Fibroblast of skin of right biceps (primary cell): ENCODE data around the gene ALKAL2.
A peak's percentile ranks its signal among the peaks of the same experiment; 100 is the strongest.
"Not testable (repeated sequence)": the region's sequence is repeated elsewhere in the genome, so short reads cannot be mapped to it uniquely, and the experiment has no call there.

Source experiments
- DNase-seq: peaks from one replicate; pipeline ENCODE4 v3.0.0-alpha.2; 2013

Gene ALKAL2, protein sequence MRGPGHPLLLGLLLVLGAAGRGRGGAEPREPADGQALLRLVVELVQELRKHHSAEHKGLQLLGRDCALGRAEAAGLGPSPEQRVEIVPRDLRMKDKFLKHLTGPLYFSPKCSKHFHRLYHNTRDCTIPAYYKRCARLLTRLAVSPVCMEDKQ

GRCh38 chr2:287911-288757 lies at the start of gene ALKAL2:
TSS of gene ALKAL2 (minus strand) at chr2:288091. CDS start at chr2:287835, 256 bp downstream.
- DNase-seq = no peak

DNA sequence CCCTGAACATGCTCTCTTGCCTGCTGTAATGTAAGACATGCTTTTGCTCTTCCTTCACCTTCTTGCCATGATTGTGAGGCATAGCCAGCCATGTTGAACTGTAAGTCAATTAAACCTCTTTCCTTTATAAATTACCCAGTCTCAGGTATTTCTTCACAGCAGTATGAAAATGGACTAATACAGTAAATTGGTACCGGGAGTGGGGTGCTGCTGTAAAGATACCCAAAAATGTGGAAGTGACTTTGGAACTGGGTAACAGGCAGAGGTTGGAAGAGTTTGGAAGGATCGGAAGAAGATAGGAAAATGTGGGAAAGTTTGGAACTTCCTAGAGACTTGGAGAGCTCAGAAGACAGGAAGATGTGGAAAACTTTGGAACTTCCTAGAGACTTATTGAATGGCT lies 49.1 kb upstream of the ALKAL2 start:
- not testable (repeated sequence) for DNase-seq

GRCh38 chr2:336360-336759 lies 48.5 kb upstream of the ALKAL2 start:
- DNase-seq = no peak

GRCh38 chr2:332592-332991 lies 44.7 kb upstream of the ALKAL2 start:
- DNase-seq = no peak

DNA sequence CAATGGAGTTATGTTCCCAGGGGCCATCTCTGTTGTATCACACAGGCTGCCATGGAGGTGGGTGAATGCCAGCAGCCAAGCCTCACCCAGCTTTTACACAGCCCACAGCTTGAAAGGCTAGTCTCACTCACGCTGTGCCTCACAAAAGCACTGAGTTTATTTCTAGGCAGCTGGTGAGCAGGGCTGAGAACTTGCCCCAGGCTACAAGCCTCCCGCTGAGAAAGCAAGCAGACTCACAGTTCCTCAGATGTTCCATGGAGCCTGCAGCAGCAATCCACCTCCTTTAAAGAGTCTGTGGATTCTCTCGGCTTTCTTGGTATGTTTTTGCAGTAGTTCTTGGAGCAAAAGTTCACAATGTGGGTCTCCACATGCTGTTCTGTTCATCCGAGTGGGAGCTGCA lies 40.9 kb upstream of the ALKAL2 start:
- DNase-seq = no peak

GRCh38 chr2:323035-323434 lies 35.1 kb upstream of the ALKAL2 start:
- DNase-seq = no peak

DNA sequence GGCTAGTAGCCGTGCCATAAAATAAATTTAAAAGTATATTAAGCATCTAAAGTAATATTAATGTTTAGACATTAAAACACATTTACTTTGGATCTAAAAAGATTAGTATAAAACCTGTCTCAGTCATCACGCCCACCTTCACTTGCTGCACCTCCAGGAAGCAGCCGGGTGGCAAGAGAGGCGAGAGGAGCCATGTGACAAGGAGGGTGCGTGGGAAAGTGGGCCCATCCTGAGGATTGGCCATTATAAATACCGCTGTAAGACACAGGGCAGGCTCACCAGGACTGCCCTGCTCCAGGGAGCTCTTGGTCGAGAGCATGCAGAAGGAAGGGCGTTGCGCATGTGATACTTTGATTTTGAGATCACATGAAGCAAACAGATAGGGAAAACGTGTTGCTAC lies 34.4 kb upstream of the ALKAL2 start:
- DNase-seq = no peak

- no peak for DNase-seq
Measured at GRCh38 chr2:320561-320960, 32.7 kb upstream of the ALKAL2 start.

DNA sequence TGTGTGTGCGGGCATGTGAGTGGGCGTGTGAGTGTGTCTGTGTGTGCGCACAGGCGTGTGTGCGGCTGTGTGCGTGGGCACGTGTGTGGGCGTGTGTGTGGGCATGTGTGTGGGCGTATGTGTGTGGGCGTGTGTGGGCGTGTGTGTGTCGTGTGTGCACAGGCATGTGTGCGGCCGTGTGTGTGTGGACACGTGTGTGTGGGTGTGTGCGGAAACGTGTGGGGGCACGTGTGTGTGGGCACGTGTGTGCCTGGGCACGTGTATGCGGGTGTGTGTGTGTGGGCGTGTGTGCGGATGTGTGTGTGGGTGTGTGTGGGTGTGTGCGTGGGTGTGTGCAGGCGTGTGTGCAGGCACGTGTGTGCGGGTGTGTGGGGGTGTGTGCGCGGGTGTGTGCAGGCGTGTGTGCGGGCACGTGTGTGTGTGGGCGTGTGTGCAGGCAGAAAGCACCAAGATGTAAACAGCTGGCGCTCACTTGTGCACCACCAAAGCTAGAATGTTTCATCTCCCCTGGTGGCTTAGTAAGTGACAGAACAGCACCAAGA lies 31.2 kb upstream of the ALKAL2 start:
- DNase-seq = no peak

DNA sequence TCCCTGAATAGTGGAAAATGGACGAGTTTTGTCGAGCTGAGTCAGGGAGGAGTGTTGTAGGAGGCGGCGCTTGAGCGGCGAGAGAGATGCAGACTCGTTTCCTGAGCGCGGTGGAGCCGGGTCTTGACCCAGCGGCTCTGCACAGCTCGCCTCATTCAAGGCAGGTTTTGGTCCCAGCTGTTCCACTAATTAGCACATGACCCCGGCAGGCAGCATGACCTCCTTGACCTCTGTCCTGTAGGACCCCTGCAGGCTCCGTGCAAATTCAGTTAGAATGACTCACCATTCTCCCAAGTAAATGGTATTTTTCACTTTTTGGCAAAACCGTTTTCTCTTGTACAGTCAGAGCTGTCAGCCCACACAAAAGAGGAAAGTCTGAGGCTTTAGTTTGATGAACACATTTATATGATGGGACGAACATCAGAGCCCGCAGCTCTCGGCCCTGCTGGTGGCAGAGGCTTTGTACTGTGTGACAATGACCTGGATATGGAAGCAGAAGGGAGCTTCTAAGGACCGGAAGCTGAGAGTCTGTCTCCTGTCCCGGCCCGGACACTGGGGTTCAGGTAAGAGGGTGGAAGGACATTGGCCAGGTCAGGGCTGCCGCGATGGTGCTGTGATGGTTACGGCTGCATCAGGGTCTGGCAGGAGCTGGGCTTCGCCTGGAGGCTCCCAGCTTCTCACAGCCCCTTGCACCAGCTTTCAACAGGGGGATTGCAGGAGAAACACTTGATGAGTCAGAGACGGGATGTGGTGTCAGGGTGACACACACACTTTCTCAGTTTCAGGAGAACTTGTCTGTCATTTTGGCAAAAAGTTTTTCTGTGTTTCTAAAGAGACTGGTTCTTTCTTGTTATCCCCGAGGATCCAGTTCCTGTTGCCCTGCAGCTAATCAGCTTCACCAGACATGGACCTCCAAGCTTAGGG lies 29.9 kb upstream of the ALKAL2 start:
- peak; percentile 83 for DNase-seq

- DNase-seq = no peak
Measured at GRCh38 chr2:316381-316780, 28.5 kb upstream of the ALKAL2 start.

- not testable (repeated sequence) for DNase-seq
Measured at GRCh38 chr2:315925-316324, 28.0 kb upstream of the ALKAL2 start.

GRCh38 chr2:314561-315336 lies 26.9 kb upstream of the ALKAL2 start:
- DNase-seq = no peak

DNA sequence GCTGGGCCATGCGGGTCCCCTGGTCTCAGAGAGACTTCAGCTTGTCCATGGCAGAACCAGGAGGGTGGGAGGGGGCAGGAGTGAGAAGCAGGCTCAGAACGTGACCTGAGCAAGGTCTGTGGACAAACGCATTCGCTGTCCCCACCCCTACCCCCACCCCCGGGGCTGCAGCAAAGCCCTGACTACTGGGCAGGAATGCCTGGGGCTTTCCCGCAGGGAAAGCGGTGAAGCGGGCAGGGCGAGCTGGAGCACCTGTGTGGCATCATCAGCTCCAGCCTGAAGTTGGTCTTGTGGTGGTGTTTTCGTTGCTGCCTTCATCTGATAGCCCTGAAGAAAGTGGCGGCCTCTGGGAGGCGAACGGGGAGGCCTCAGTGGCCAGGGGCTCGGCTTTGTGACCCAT lies 26.1 kb upstream of the ALKAL2 start:
- DNase-seq = no peak

GRCh38 chr2:310994-311393 lies 23.1 kb upstream of the ALKAL2 start:
- DNase-seq = no peak

DNA sequence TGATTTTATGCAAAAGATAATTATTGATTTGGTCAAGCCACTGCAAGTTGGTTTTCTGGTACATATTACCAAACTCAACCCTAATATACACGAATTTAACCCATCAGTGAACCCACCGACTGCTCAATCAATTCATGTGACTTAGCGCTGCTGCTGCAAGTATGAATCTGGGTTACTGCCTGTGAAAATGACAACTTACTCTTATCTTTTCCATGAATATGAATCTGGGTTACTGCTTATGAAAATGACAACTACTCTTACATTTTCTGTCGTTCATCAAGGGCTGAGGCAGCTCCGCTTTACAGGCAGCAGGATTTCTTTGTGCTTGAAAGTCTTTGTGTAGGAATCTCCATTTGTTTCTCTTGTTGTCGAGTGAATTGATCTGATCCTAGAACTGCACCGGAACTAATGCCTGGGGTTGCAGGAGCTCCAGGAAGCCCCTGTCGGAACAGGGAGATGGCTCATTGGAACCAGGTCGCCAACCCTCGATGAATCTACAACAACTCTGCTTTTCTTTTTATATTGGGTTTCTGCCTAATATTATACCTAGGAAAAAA lies 22.1 kb upstream of the ALKAL2 start:
- DNase-seq = no peak

- DNase-seq = no peak
Measured at GRCh38 chr2:309148-309953, 21.5 kb upstream of the ALKAL2 start.

- DNase-seq = no peak
Measured at GRCh38 chr2:305366-305765, 17.5 kb upstream of the ALKAL2 start.

- no peak for DNase-seq
Measured at GRCh38 chr2:296354-296753, 8.5 kb upstream of the ALKAL2 start.

GRCh38 chr2:295090-295489 lies 7.2 kb upstream of the ALKAL2 start:
- DNase-seq = no peak

DNA sequence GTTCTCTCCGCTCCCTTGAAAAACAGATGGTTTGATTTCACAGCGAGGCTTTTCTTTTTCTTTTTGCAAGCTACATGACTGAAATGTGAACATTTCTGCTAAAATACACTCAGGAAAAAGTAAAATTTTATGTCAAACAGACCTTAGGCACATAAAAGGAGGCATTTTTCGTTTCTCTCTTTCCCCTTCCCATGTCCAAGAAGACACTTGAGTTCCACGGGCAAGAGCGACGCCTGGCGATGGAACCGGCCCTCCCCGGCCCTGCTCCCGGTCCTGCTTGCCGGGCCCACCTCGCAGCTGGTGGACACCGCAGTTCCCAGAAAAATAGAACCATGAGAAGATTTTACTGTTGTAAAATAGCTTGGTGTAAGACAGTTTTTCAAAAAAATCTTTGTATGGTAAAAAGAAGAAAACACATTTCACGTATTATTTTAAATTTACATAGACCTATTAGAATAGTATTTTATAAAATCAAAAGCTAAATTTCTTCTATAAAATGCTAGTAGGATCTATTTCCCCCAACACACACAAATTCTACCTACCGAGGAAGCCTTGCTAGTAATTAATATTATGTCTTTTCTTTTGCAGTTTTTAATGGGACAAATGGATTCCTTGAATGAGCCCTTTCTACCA lies 2.3 kb upstream of the ALKAL2 start:
- DNase-seq = peak; percentile 63
